ENCODE data around the gene CLCN7.
"Not testable (repeated sequence)": the region's sequence is repeated elsewhere in the genome, so short reads cannot be mapped to it uniquely, and the experiment has no call there.

Gene CLCN7

DNA sequence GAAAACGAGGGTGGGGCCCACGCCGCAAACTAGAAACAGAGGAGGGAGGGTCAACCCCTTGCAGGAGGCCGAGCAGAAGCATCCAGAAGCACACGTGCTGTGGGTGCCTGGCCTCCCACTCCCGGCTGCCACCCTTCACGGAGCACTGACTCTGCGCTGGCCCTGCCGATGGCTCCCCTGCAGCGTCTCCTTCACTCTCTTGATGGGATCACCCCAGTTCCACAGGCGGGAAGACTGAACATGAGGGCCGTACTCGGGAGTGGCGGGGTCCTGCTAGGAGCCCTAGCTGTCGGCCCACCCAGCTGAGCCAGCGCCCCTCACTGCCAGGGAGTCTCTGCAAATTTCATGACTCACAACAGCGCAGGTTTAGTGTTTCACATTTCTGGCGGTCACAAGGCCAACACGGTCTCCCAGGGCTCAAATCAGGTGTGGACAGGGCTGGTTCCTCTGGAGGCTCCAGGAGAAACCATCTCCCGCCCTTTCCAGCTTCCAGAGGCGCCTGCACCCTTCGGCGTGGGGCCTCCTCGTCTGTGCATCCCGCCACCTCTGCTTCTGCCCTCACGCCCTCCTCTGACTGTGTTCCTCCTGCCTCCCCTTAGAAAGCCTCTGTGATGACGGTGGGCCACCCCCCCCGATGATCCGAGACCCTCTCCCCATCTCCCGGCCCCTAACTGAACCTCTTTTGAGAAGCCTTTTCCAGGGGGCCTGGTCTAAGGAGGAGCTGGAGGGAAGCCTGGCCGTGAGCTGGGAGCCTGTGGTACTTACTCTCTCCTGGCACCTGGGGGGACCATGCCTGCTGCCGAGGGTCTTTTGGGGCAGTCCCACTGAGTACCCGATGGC lies 11.9 kb upstream of the CLCN7 start:
- DNase-seq: no peak

DNA sequence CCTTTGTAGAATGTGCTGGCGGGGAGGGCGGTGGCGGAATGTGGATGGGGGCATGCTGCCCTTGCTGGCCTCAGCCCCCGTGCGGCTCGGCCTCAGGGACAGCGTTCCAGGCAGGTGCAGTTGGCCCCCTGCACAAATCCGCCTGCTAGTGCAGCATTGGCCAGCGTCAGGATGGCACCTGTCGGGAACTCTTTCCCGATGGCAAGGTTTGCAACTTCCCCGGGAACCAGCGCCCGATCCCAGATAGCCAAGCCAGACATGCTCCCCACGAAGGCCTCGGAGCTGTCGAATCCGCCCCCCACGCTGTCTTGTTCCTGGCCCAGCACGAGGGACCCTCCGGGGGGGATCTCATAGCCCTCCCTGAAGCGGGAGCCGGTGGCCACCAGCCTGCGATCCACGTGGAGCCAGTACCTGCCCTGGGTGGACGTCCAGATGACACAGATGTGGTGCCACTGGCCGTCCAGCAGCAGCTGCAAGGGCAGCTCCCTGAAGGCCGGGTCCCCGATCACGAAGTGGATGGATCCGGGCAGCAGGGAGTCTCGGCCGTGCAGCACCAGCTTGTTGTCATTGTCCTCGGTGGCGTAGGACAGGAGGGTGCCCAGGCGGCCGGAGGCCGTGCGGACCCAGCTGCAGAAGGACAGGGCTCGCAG lies 11.1 kb upstream of the CLCN7 start:
- DNase-seq: no peak

DNA sequence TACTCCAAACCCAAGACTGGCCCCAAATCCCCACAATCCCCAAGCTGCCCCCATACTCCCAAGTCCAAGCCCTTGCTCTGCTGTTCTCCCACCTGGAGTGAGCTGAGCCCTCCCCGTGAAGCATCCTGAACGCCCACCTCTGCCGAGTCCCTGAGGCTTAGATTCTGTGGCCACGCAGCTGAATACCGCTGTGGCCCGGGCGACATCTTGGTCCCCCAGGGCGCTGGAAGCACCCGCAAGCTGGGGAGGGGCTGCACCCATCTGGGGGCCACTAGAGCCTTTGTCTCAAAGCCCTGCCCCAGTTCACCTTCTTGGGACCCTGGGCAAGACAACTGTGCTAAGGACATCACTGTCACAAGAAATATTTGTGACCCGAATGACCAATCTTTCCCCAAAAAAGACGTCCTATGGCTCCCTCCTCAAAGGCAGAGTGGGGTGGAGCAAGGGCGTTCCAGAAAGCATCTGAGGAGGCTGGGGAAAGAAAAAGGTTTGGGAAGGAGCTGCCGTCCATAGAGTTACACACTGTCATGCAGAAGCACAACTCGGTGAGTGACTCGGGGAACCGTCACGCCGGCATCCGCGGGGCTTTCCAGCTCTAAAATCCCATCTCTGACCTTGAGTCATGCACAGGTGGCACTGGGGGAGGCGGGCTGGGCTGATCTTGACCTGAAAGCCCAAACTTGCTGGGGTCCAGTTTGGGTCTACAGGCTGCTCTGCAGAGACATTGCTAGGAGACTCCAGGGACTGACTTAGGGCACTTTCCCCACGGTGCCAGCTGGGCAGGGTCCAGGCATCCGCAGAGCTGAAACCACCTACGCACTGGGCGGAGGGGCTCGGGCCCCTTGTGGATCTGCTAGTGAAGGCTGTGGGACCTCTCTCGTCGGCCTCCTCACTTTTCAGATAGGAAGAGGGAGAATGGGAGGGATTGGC lies 7.3 kb upstream of the CLCN7 start:
- no peak for DNase-seq

- not testable (repeated sequence) for DNase-seq
These were observed 4.1 kb upstream of the CLCN7 start for GRCh38 chr16:1478937-1479336.

DNA sequence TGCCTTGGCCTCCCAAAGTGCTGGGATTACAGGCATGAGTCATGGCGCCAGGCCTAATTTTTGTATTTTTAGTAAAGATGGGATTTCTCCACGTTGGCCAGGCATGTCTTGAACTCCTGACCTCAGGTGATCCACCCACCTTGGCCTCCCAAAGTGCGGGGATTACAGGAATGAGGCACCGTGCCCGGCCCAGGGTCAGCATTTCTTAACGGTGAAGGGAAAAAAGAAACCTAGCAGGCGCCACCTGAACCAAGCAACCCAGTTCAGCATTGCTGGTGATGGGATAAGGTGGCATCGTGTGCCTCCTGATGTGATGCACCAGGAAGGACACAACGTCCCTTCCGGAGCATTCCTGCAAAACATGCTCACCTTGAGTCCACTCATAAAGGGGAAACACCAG lies 2.2 kb upstream of the CLCN7 start:
- no peak for DNase-seq

DNA sequence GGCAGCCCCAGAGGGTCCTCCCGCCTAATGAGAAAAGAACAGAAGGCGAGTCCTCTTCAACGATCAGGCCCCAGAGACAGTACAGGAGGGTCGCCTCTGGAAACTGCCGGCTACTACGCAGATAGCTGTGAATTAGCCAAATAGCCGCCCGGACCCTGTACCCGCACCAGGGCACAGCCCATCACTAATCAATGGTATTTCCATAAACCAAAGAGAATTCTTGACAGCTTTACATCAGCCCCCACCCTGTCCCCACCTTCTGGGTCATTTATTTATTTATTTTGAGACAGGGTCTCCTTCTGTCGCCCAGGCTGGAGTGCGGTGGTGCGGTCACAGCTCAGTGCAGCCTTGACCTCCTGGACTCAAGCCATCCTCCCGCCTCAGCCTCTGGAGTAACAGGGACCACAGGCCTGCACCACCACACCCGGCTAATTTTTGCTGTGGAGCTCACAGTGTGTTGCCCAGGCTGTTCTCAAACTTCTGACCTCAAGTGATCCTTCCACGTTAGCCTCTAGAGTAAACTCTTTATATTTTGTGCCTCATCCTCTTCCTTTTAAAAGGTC lies 805 bp upstream of the CLCN7 start:
- DNase-seq: no peak

- no peak for DNase-seq
These were observed 589 bp downstream of the CLCN7 start for GRCh38 chr16:1474082-1474795.

DNA sequence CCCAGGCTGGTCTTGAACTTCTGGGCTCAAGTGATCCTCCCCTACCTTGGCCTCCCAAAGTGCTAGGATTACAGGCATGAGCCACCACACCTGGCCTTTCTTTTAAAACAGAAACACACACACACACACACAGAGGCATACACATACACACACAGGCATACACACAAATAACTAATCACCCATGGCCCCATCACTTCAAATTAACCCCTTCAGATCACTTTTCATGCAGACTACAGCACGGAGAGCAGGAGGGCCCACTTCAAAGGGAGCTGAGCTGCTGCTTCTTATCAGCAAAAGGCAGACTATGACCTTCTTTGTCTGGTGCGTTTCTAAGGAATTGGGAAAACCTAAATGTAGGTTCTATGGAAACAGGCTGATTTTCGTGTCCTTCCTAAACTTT lies 1.9 kb downstream of the CLCN7 start:
- DNase-seq: no peak

GRCh38 chr16:1471569-1472194 lies 3.1 kb downstream of the CLCN7 start:
- no peak for DNase-seq

DNA sequence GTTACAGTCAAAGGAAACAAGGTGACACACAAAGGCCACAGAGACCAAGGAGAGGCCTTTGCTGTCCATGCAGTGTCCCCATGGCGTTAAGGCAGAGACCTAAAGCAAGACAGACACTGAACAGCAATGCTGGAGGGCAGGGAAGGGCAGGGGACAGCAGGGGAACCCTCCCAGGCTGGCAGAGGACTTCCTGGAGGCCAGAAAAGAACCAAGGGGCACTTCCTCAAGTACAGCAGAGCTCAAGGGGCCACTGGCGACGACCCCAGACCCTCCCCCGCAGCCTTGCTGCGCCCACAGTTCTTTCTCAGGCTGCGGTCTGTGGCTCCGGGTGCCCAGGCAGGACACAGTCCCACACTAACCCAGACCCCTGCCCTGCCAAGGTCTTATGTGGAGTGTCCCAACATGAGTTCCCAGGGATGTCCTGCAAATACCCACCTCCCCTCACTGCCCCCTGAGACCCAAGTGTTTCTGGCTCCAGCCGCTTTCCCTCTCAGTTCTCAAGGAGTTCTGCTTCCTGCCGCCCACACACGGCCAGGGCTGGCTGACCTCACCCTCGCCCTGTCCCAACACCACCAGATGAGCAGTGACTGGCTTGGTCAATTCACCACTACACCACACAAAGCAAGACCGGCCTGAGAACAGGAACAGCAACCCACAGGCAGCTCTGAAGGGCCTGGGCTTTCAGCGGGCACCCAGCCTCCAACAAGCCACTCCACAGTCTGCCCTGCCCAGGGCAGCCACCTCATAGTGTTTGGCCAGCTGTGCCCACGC lies 4.2 kb downstream of the CLCN7 start:
- no peak for DNase-seq

- no peak for DNase-seq
These were observed 5.1 kb downstream of the CLCN7 start for GRCh38 chr16:1469693-1470201.

DNA sequence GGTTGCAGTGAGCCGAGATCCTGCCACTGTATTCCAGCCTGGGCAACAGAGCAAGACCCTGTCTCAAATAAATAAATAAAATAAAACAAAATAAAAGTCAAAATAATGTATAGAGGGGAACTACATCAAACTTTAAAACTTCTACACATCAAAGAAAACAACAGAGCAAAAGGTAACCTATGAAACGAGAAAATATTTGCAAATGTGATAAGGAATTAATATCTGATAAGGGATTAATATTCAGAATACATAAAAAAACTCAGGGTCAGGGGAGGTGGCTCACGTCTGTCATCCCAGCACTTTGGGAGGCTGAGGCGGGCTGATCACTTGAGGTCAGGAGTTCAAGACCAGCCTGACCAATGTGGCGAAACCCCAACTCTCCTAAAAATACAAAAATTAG lies 5.7 kb downstream of the CLCN7 start:
- not testable (repeated sequence) for DNase-seq

DNA sequence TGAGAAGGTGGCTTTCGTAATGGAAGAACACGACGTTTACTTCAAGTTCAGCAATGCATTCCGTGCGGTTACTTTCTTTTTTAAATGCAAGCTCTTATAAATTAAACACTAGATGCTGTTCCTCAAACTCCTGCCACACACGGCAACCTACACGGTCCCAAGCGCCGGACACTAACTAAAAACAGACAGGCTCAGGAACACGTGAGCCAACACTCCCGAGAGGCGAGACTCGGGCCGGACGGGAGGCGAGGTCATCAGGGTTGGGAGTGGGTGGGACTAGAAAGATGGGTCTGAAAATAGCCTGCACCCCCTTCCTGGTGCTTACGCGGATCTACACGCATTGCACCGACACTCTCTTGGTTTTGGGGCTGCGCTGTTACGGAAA lies 6.4 kb downstream of the CLCN7 start:
- no peak for DNase-seq

DNA sequence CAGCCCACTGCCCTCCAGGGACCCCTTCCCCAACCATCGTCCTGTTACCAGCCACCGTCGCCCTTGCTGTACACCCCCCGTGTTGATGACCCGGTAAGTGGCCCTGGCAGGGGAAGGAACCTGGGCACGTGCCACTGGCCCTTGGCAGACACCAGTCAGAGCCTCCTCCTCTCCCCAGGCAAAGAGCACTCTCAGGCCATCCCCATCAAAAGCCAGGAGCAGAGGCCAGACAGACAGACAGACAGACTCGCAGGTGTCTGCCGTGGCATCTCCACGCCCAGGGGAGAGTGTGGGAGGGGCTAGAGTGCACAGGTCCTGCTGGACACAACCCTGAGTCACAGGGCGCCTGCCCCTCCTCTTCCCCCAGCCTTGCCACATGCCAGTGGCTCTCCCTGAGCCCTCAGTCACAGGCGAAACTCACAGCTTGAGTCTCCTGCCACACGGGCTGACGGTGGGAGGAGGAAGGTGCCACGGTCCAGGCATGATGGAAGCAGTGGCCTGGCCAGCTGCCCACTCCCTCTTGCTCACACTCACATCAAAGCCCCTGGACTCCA lies 7.8 kb downstream of the CLCN7 start:
- no peak for DNase-seq

- no peak for DNase-seq
These were observed 8.8 kb downstream of the CLCN7 start for GRCh38 chr16:1466054-1466453.

DNA sequence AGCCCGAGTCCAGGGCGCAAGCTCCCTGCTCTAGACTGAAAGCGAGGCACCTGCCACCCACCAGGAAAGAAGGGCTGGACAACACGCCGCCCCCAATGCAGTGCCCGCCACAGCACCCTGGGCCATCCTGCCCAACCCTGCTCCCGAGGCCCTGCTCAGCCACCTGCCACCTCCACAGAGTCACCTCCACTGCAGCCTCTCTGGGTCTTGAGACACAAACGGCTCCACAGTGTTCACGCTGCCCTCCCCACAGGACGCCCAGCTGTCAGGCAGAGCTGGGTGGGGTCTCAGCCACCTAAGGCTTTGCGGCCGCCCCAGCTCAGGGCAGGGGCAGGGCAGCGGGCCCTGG lies 9.3 kb downstream of the CLCN7 start:
- DNase-seq: no peak

DNA sequence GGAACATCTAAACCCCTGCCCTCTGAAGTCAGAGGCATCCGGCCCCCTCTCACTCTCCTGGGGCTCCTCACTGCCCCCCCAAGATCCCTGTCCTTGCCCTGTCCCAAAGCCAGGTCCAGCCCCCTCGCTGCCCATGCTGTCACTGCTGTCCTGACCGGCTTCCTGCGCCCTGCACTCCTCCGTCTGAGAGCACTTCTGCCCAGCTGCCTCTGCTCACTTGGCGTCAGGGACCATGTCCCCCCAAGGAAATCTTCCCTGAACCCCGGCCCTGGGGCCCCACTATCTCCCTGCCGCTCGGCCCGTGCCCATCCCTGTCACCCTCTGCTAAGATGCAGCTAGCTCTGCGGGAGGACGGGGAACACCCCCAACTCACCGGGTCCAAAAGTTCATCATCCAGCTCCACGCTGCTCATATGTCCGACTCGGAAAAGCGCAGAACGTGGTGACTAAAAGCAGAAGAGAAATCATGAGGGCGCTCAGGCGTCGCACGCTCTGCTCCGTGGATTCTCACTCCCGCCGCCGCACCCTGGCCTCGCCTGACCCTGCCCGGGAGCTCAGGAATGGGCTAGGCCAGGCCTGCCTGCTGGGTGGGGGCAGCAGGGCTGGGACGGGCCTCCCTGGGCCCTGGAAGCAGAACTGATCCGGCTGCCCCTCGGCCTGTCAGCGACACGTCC lies 9.8 kb downstream of the CLCN7 start:
- no peak for DNase-seq

- no peak for DNase-seq
These were observed 10.5 kb downstream of the CLCN7 start for GRCh38 chr16:1464196-1464893.

GRCh38 chr16:1461146-1461545 lies 13.7 kb downstream of the CLCN7 start:
- no peak for DNase-seq

Data from NCI-H446 treated with DMSO at 0.1 percent for 48 hours (cell line).